ENCODE measurements around the gene LCNL1.

- no peak for TF ChIP-seq CTCF (conservative IDR thresholded peaks at IDR 0.05; ENCODE audit: low read length)
- no peak for TF ChIP-seq EZH2phosphoT487 (IDR thresholded peaks at IDR 0.05; ENCODE audit: borderline replicate concordance)
These were observed 12.1 kb downstream of the LCNL1 start for GRCh38 chr9:136994888-136995230.

All from Loucy (cell line).